Transverse colon (tissue), 4 donors: ENCODE data around the gene PFN3. TPM values are rescaled to one million over a fixed set of nuclear protein-coding genes. Genes with fewer than 3 reads are reported as not detected.

Source experiments
- DNase-seq: peaks from one replicate; pipeline ENCODE4 v3.0.0-alpha.2; 2019
- H3K27ac ChIP-seq, 4 donors: fragments of 200-600 bp; sonication (generic); 2 replicates each; pipeline ENCODE4 v1.5.1; 2016 to 2018; ENCODE audit warnings: inconsistent platforms in 4 of 4
- H3K27me3 ChIP-seq: fragments of 200-600 bp; sonication (generic); 2 replicates; pipeline ENCODE4 v1.5.1; 2017; ENCODE audit warnings: inconsistent platforms
- H3K36me3 ChIP-seq, 4 donors: fragments of 200-600 bp; sonication (generic); 2 replicates each; pipeline ENCODE4 v1.5.1; 2017 to 2019; ENCODE audit warnings: inconsistent platforms in 4 of 4
- H3K4me1 ChIP-seq, 4 donors: fragments of 200-600 bp; sonication (generic); 2 replicates each; pipeline ENCODE4 v1.5.1; 2017 to 2020; ENCODE audit warnings: inconsistent platforms in 4 of 4
- H3K4me3 ChIP-seq, 4 donors: fragments of 200-600 bp; sonication (generic); 1 replicate in 1 of 4; 2 replicates in 3 of 4; pipeline versions ENCODE4 v1.5.1 to v1.6.1; 2017 to 2019; ENCODE audit warnings: inconsistent platforms in 4 of 4
- H3K9me3 ChIP-seq, 2 donors: fragments of 200-600 bp; sonication (generic); 2 replicates each; pipeline ENCODE4 v1.5.1; 2017 to 2019; ENCODE audit warnings: inconsistent platforms in 2 of 2
- CTCF ChIP-seq, 5 experiments: fragments of 200-600 bp in 3 of 5; fragments of 450-650 bp in 2 of 5; sonication (generic) in 3 of 5; IDR thresholded peaks; 1 replicate in 2 of 5; 2 replicates in 3 of 5; pipeline ENCODE4 v1.5.1; 2016 to 2017; ENCODE audit warnings: antibody characterized with exemption in 5 of 5, inconsistent platforms in 3 of 5, mild to moderate bottlenecking in 2 of 5, moderate library complexity in 1 of 5
- EP300 ChIP-seq: sonication (generic); formaldehyde crosslinking; IDR thresholded peaks from one replicate; pipeline ENCODE4 v1.6.1; 2017; ENCODE audit warnings: antibody characterized with exemption, low read depth
- POLR2A ChIP-seq: fragments of 450-650 bp; IDR thresholded peaks from one replicate; pipeline ENCODE4 v1.6.1; 2016; ENCODE audit warnings: antibody characterized with exemption, mild to moderate bottlenecking, moderate library complexity
- POLR2AphosphoS5 ChIP-seq, 3 donors: sonication (generic); formaldehyde crosslinking; IDR thresholded peaks; one replicate each; pipeline ENCODE4 v1.6.1; 2016; ENCODE audit warnings: antibody characterized with exemption in 3 of 3
- WGBS, 2 donors: methylation state at CpG; one replicate each; pipeline ENCODE4 v1.1.5; 2018; ENCODE audit warnings: low coverage in 1 of 2; 5-methylcytosine and 5-hydroxymethylcytosine counted together
- in situ Hi-C, 4 donors: fragments of 200-750 bp; cut with MboI; loops; one replicate each; pipeline versions ENCODE4 v1.15.0 to v1.15.1; 2017; ENCODE audit warnings: low sequenced_read_pairs in 3 of 4, low pct_ligation_motif_present in 1 of 4, low pct_unique_long_range_greater_than_20kb in 1 of 4
- intact Hi-C: fragments of 100-400 bp; cut with DNase I; formaldehyde crosslinking; loops from one replicate; pipeline ENCODE4 v1.15.1; 2023; ENCODE audit warnings: low total_unique reads
- total RNA-seq, 4 donors: library from RNA; depleted of rRNA; stranded (reverse); fragments of >200 nt; gene quantifications; one replicate each; pipeline ENCODE4 v1.1.0, GENCODE V29; 2016

The PFN3 gene
- total RNA-seq, 4 donors from 2014 or later, result not detected

DNA sequence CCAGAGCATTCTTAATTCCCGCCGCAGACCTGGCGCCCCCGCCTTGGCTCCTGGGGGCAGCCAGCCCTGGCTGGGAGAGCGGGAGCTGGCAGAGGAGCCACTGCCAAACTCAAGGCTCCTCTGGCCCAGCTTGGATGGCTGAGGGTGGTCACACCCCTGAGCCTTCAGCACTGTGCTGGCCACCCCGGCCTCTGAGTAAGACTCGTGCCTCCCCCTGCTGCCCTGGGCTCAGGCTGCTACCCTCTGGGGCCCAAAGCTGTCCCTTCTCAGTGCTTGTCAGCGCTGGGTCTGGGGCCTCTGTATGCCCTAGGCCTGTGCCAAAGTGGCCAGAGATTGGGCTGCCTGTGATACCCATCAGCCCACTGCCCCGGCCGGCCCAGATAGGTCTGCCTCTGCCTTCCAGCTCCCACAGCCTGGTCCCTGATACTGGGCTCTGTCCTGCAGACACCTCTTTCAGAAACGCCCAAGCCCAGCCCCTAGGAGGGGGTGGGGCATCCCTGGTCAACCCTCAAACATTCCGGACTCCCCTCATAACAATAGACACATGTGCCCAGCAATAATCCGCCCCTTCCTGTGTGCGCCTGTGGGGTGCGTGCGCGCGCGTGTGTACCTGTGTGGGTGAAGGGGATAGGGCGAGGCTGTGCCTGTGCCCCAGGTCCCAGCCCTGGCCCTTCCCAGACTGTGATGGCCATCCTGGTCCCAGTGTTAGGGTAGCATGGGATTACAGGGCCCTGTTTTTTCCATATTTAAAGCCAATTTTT is 41.8 kb upstream of the PFN3 start:
- 90% methylated on average over 20 of the region's 20 CpGs; no CpG with 5 or more reads in 1 of the 2 donors for WGBS, 2 donors
- in situ Hi-C loops, result loop anchor here in 1 of 4 donors (10.0 kb wide), 1 partner anchor 47 kb away; no protein-coding TSS in a partner anchor

GRCh38 chr5:177440990-177441780 is 40.7 kb upstream of the PFN3 start:
- intact Hi-C loops (no loop called here), in situ Hi-C loops (loop anchor here in 1 of 4 donors (10.0 kb wide), 1 partner anchor 46 kb away; no protein-coding TSS in a partner anchor)
- Histone ChIP-seq H3K27ac (no peak overlapping the region), H3K4me1 (peaks cover 3 to 6% (median 4%) of the 10 kb centered on the region in 4 donors), H3K36me3 (peaks cover 0 to 20% (median 7%) of the 10 kb centered on the region in 4 donors), H3K27me3 (no peaks in the 10 kb centered on the region), H3K4me3 (no peak overlapping the region), H3K9me3 (no peaks in the 10 kb centered on the region)
- no peak for TF ChIP-seq POLR2A
- DNase-seq, result no peak
- WGBS, 2 donors, result 87% methylated on average over 25 of the region's 26 CpGs; no CpG with 5 or more reads in 1 of the 2 donors

More for the DNA sequence above, 41.8 kb upstream of the PFN3 start:
- Histone ChIP-seq H3K9me3 (no peaks in the 10 kb centered on the region), H3K27me3 (peaks cover 3% of the 10 kb centered on the region), H3K4me3 (no peak overlapping the region), H3K36me3 (peaks cover 0 to 10% (median 5%) of the 10 kb centered on the region in 4 donors), H3K4me1 (peaks cover 9 to 12% (median 10%) of the 10 kb centered on the region in 4 donors), H3K27ac (no peak overlapping the region)
- TF ChIP-seq POLR2AphosphoS5 (IDR thresholded peaks at IDR 0.05) (no peak), CTCF (IDR thresholded peaks at IDR 0.05) (no peak), EP300 (no peak), POLR2A (no peak)
- DNase-seq, result no peak
- intact Hi-C loops, result no loop called here

DNA sequence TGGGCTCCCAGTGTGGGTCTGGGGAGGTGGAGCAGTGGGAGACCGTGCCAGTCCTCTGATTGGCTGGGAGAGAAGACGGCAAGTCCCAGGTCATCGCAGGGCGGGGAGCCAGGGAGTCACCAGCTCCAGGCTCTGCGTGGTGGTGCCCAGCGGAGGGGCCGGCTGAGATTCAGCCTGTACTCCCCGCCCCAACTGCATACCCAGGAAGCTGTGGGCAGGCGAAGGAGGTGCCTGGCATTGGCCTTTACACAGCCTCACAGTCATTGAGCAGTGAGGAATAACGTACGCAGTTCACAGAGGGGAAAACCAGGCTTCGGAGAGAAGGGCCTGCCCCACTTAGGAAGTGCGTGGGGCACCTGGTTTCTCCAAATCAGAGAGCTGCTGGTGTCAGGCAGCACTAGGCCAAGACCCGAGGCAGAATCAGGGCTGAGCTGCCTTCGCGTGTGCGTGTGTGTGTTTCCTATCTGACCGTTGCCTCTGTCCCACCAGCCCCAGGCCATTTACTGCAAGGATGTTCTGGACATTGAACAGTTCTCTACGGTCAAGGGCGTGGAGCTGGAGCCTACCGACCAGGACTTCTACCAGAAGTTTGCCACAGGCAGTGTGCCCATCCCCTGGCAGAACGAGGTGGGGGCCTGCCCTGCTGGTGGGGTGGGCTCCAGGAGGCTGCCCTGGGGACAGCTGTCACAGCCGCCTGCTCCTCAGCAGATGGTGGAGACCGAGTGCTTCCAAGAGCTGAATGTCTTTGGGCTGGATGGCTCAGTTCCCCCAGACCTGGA is 39.9 kb upstream of the PFN3 start:
- peaks cover 0 to 27% (median 11%) of the 10 kb centered on the region in 4 donors for H3K36me3 ChIP-seq
- H3K27ac ChIP-seq, result no peak overlapping the region
- intact Hi-C loops, result no loop called here
- H3K27me3 ChIP-seq, result no peaks in the 10 kb centered on the region
- TF ChIP-seq EP300 (no peak), POLR2AphosphoS5 (IDR thresholded peaks at IDR 0.05) (no peak), CTCF (IDR thresholded peaks at IDR 0.05) (no peak), POLR2A (no peak)
- no peak for DNase-seq
- H3K4me1 ChIP-seq, result no peaks in the 10 kb centered on the region
- no peaks in the 10 kb centered on the region for H3K9me3 ChIP-seq
- no peak overlapping the region for H3K4me3 ChIP-seq
- 86 to 90% methylated on average over 6 to 22 of the region's 24 CpGs for WGBS, 2 donors
- in situ Hi-C loops, result loop anchor here in 1 of 4 donors (10.0 kb wide), 1 partner anchor 46 kb away; no protein-coding TSS in a partner anchor

DNA sequence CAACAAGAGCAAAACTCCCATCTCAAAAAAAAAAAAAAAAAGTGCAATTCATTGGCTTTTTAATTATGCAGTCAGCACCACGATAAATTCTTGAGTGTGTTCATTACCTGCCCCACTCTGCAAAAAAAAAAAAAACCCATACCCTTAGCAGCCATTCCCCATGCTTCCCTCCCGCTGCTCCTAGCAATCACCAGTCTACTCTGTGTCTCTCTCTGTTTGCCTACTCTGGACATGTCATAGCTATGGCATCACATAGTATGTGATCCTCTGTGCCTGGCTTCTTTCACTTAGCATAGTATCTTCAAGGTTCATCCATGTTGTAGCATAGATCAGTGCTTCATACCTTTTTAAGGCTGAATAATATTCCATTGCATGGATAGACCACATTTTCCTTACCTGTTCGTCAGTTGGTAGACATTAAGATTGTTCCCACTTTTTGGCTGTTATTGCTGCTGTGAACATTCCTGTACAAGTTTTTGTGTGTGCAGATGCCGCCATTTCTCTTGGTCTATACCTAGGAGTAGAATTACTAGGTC is 39.1 kb upstream of the PFN3 start:
- H3K27me3 ChIP-seq, result no peaks in the 10 kb centered on the region
- H3K9me3 ChIP-seq, result no peaks in the 10 kb centered on the region
- H3K27ac ChIP-seq, result no peak overlapping the region
- in situ Hi-C loops (loop anchor here in 1 of 4 donors (10.0 kb wide), 1 partner anchor 45 kb away; no protein-coding TSS in a partner anchor), intact Hi-C loops (no loop called here)
- DNase-seq, result no peak
- WGBS, 2 donors, result 94 to 100% methylated on average over 4 of the region's 4 CpGs
- no peaks in the 10 kb centered on the region for H3K4me1 ChIP-seq
- H3K36me3 ChIP-seq, result peaks cover 0 to 33% (median 14%) of the 10 kb centered on the region in 4 donors
- no peak overlapping the region for H3K4me3 ChIP-seq
- TF ChIP-seq CTCF (IDR thresholded peaks at IDR 0.05) (no peak), POLR2AphosphoS5 (IDR thresholded peaks at IDR 0.05) (no peak)
